Measurements from ENCODE around the gene POLD2. TPM values are rescaled to one million over a fixed set of nuclear protein-coding genes. Genes with fewer than 3 reads are reported as not detected.

Gene POLD2
- total RNA-seq, 1 donor from 2014 or later, result 78.0 TPM

- DNase-seq, result peak; percentile 16
- Histone ChIP-seq H3K4me1 (peaks cover 69% of the 10 kb centered on the region), H3K27me3 (ENCODE audit: low read depth) (no peaks in the 10 kb centered on the region), H3K27ac (replicated peaks) (peak overlapping the region; percentile 93), H3K36me3 (peaks cover 55% of the 10 kb centered on the region), H3K9me3 (replicated peaks) (no peaks in the 10 kb centered on the region), H3K4me3 (no peak overlapping the region)
- no peak for TF ChIP-seq CTCF (IDR thresholded peaks at IDR 0.05; ENCODE audit: borderline replicate concordance)
- intact Hi-C loops (cut with micrococcal nuclease), result no loop called here
Measured at GRCh38 chr7:44080118-44080517, 43.2 kb downstream of the POLD2 start.

- H3K4me3 ChIP-seq, result no peak overlapping the region
- H3K27me3 ChIP-seq (ENCODE audit: low read depth), result no peaks in the 10 kb centered on the region
- peak overlapping the region; percentile 93 for H3K27ac ChIP-seq (replicated peaks)
- intact Hi-C loops (cut with micrococcal nuclease), result no loop called here
- no peak for TF ChIP-seq CTCF (IDR thresholded peaks at IDR 0.05; ENCODE audit: borderline replicate concordance)
- peaks cover 73% of the 10 kb centered on the region for H3K4me1 ChIP-seq
- DNase-seq, result no peak
- H3K9me3 ChIP-seq (replicated peaks), result no peaks in the 10 kb centered on the region
- peaks cover 57% of the 10 kb centered on the region for H3K36me3 ChIP-seq
Measured at GRCh38 chr7:44079331-44080021, 43.9 kb downstream of the POLD2 start.

- TF ChIP-seq CTCF (IDR thresholded peaks at IDR 0.05; ENCODE audit: borderline replicate concordance), result no peak
- peaks cover 82% of the 10 kb centered on the region for H3K4me1 ChIP-seq
- peak overlapping the region; percentile 93 for H3K27ac ChIP-seq (replicated peaks)
- H3K36me3 ChIP-seq, result peaks cover 66% of the 10 kb centered on the region
- no peak for DNase-seq
- H3K27me3 ChIP-seq (ENCODE audit: low read depth), result no peaks in the 10 kb centered on the region
- no peak overlapping the region for H3K4me3 ChIP-seq
- intact Hi-C loops (cut with micrococcal nuclease), result no loop called here
- H3K9me3 ChIP-seq (replicated peaks), result no peaks in the 10 kb centered on the region
Measured at GRCh38 chr7:44078521-44078920, 44.8 kb downstream of the POLD2 start.

- H3K36me3 ChIP-seq, result peaks cover 72% of the 10 kb centered on the region
- peak overlapping the region; percentile 93 for H3K27ac ChIP-seq (replicated peaks)
- no peak overlapping the region for H3K4me3 ChIP-seq
- H3K27me3 ChIP-seq (ENCODE audit: low read depth), result no peaks in the 10 kb centered on the region
- intact Hi-C loops (cut with micrococcal nuclease), result no loop called here
- H3K9me3 ChIP-seq (replicated peaks), result no peaks in the 10 kb centered on the region
- DNase-seq, result peak; percentile 63
- H3K4me1 ChIP-seq, result peaks cover 84% of the 10 kb centered on the region
- TF ChIP-seq CTCF (IDR thresholded peaks at IDR 0.05; ENCODE audit: borderline replicate concordance), result no peak
Measured at GRCh38 chr7:44077681-44078091, 45.7 kb downstream of the POLD2 start.

GRCh38 chr7:44077061-44077460, 46.3 kb downstream of the POLD2 start:
- no peak for TF ChIP-seq CTCF (IDR thresholded peaks at IDR 0.05; ENCODE audit: borderline replicate concordance)
- peaks cover 90% of the 10 kb centered on the region for H3K4me1 ChIP-seq
- no peaks in the 10 kb centered on the region for H3K27me3 ChIP-seq (ENCODE audit: low read depth)
- no peak overlapping the region for H3K4me3 ChIP-seq
- peaks cover 72% of the 10 kb centered on the region for H3K36me3 ChIP-seq
- no peak for DNase-seq
- H3K27ac ChIP-seq (replicated peaks), result peak overlapping the region; percentile 93
- intact Hi-C loops (cut with micrococcal nuclease), result no loop called here
- no peaks in the 10 kb centered on the region for H3K9me3 ChIP-seq (replicated peaks)

All from left ventricle myocardium inferior (tissue), 1 donor.